Skeletal muscle tissue (tissue), 4 donors: ENCODE results near the gene DSCAML1. TPM values are rescaled to one million over a fixed set of nuclear protein-coding genes. Genes with fewer than 3 reads are reported as not detected.

ENCODE experiments used
- H3K27ac ChIP-seq: one replicate; pipeline ENCODE4 v1.7.0; 2013; ENCODE audit warnings: mild to moderate bottlenecking, low read depth, low read length, inconsistent platforms
- H3K27me3 ChIP-seq, 3 donors: one replicate each; pipeline ENCODE4 v1.7.0; 2013; ENCODE audit warnings: low read length in 3 of 3; ENCODE audit not compliant: control insufficient read depth in 3 of 3, insufficient read depth in 3 of 3
- H3K36me3 ChIP-seq, 3 donors: one replicate each; pipeline ENCODE4 v1.7.0; 2013; ENCODE audit warnings: low read length in 3 of 3; ENCODE audit not compliant: control insufficient read depth in 3 of 3, insufficient read depth in 3 of 3
- H3K4me1 ChIP-seq, 3 donors: one replicate each; pipeline ENCODE4 v1.7.0; 2013; ENCODE audit warnings: low read length in 3 of 3, mild to moderate bottlenecking in 3 of 3; ENCODE audit not compliant: control insufficient read depth in 3 of 3, insufficient read depth in 3 of 3
- H3K4me3 ChIP-seq, 3 donors: one replicate each; pipeline ENCODE4 v1.7.0; 2013; ENCODE audit warnings: low read length in 3 of 3
- H3K9ac ChIP-seq, 3 donors: one replicate each; pipeline ENCODE4 v1.7.0; 2013; ENCODE audit warnings: low read length in 3 of 3, mild to moderate bottlenecking in 3 of 3, moderate library complexity in 2 of 3, low read depth in 1 of 3
- H3K9me3 ChIP-seq, 3 donors: one replicate each; pipeline ENCODE4 v1.7.0; 2013; ENCODE audit warnings: low read length in 3 of 3; ENCODE audit not compliant: control insufficient read depth in 3 of 3
- total RNA-seq: library from RNA; depleted of rRNA; stranded (reverse); fragments of >200 nt; gene quantifications from one replicate; pipeline ENCODE4 v1.2.3, GENCODE V29; 2014
- donor health status: Osteomylitis.

DSCAML1 gene
- total RNA-seq, 1 donor from 2014 or later, result 0.52 TPM

DNA sequence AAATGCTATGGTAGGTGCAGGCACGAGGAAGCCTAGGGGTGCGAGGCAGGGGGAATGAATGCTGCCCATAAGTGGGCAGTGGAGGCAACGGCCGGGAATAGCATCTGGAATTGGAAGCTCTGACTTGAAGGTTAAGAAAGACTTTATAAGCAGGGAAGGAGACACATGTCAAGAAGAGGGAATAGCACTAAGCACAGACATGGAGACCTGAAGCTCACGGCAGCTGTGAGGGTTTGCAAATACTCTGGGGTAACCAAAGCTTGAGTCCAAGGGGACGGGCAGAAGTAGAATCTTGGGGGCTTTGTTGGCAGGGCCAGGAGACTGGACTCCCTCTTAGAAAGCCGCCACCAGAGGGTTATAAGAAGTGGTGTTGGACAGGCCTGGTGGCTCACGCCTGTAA is 356.8 kb downstream of the DSCAML1 start:
- no peaks in the 10 kb centered on the region for H3K36me3 ChIP-seq
- no peaks in the 10 kb centered on the region for H3K4me1 ChIP-seq
- H3K9ac ChIP-seq, result no peak overlapping the region
- H3K9me3 ChIP-seq, result no peaks in the 10 kb centered on the region
- no peak overlapping the region for H3K27ac ChIP-seq
- H3K27me3 ChIP-seq, result peaks cover 26 to 40% (median 39%) of the 10 kb centered on the region in 3 donors
- H3K4me3 ChIP-seq, result no peak overlapping the region

DNA sequence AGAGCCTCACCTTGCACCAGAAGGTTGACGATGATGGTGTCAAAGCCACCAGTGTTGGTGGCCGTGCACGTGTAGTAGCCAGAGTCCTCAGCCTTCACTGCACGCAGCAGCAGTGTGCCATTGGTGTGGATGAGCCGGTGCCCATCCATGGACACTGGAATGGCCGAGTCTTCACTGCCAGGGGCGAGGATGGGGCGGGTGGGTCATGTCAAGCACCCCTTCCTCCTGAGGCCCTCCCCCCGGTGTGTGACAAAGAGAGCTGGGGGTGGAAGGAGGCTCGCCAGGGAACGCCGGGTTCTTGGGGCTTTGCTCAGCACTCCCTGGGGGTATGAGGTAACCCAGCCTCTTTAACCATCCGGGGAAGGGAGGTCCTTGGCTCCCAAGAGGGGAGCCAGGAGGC is 357.8 kb downstream of the DSCAML1 start:
- Histone ChIP-seq H3K9ac (no peak overlapping the region), H3K4me1 (no peaks in the 10 kb centered on the region), H3K4me3 (no peak overlapping the region), H3K9me3 (no peaks in the 10 kb centered on the region), H3K27me3 (peaks cover 20 to 42% (median 31%) of the 10 kb centered on the region in 3 donors), H3K36me3 (no peaks in the 10 kb centered on the region), H3K27ac (no peak overlapping the region)

DNA sequence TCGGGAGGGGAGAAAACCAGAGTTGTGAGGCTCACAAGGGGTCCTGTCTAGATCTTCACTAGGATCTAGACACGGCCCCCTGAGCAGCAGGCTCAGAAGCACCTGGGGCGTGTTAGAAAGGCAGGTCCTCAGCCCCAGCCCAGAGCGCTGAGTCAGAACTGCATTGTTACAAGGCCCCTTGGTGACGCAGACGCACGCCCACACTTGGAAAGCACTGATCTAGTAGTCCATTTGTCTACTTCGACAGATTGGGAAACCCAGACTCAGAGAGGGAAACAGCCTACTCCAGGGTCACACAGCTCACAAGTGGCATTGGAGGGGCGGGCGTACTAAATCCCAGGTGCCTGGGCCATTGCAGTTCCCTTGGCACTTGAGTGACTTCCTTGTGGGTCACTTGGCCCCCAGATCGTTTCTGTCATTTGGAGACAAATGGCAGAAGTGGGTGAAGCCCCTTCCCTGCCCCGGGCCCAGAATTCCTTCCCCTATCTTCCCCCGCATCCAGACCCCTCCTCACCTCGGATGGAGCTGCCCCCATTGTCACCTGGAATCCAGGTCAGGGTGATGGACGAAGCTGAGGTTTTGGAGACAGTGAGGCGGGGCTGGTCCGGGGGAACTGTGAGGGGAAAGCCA is 358.5 kb downstream of the DSCAML1 start:
- Histone ChIP-seq H3K9ac (no peak overlapping the region), H3K9me3 (no peaks in the 10 kb centered on the region), H3K4me1 (no peaks in the 10 kb centered on the region), H3K27me3 (peaks cover 16 to 34% (median 24%) of the 10 kb centered on the region in 3 donors), H3K36me3 (no peaks in the 10 kb centered on the region), H3K4me3 (no peak overlapping the region), H3K27ac (no peak overlapping the region)

DNA sequence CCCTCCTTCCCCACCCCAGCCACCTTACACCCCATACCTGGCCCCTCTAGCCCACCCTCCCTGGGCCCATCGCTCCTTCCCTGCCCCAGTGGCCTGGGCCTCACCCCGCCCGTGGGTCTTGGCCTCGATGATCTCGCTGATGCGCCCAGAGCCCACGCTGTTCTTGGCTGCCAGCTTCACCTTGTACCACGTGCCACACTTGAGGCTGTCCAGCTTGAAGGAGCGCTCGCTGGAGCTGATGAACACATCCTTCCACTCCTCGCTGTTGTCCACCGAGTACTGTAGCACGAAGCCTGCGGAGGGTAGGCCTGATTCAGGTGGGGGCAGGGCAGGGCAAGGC is 359.3 kb downstream of the DSCAML1 start:
- Histone ChIP-seq H3K4me3 (no peak overlapping the region), H3K4me1 (no peaks in the 10 kb centered on the region), H3K36me3 (no peaks in the 10 kb centered on the region), H3K9ac (no peak overlapping the region), H3K9me3 (no peaks in the 10 kb centered on the region), H3K27me3 (peaks cover 9 to 27% (median 17%) of the 10 kb centered on the region in 3 donors), H3K27ac (no peak overlapping the region)

DNA sequence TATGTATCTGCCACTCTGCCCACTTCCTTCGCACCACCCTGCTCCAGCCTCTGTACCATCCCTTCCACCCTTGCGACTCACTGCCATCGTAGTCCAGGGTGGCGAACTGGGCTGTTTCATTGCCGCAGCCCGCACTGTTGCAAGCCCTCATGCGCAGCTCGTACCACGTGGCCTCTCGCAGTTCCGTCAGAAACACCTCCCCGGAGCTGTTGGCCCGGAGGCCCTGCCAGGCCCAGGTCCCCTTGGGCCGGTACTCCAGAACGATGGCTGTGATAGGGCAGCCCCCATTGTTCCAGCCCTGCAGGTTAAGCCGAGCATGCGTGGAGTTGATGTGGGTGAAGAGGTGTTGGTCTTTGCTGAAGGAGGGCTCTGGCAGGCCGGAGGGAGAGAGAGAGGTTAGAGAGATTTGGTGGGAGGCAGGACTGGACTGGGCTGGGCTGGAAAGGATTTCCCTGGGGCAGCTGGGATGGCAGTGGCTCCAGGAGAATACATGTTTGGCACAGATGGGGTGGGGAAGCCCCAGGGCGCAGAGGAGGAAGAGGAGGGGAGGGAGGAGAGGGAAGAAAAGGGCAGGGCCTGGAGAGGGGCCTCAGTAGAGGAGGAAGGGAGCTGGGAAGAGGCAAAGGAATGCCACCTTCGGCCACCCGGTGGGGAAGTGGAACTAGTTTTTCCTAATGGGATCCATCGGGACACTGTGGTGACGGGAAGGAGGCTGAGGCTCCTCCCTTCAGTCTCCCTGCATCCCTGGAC is 359.8 kb downstream of the DSCAML1 start:
- Histone ChIP-seq H3K36me3 (no peaks in the 10 kb centered on the region), H3K27ac (no peak overlapping the region), H3K27me3 (peaks cover 5 to 24% (median 12%) of the 10 kb centered on the region in 3 donors), H3K9ac (no peak overlapping the region), H3K4me3 (no peak overlapping the region), H3K4me1 (no peaks in the 10 kb centered on the region), H3K9me3 (no peaks in the 10 kb centered on the region)

DNA sequence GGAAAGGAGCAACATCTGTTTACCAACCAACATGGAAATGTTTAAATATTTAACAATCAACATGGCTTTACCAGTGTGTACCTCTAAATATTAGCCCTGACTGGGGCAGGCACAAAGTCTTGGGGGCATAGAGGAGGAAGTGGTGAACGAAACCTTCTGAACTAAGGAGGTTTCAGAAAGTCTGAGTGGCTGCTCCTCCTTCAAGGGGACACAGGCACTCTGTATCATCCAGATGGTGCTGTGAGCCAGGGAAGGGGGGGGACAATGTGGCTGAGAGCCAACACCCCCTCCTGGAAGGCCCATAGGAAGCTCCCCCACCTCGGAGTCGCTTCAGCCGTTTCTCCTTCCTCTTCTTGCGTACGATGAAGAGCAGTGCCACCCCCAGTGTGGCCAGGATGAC is 361.7 kb downstream of the DSCAML1 start:
- no peak overlapping the region for H3K4me3 ChIP-seq
- H3K9ac ChIP-seq, result no peak overlapping the region
- no peak overlapping the region for H3K27ac ChIP-seq
- H3K36me3 ChIP-seq, result no peaks in the 10 kb centered on the region
- H3K9me3 ChIP-seq, result no peaks in the 10 kb centered on the region
- H3K4me1 ChIP-seq, result no peaks in the 10 kb centered on the region
- H3K27me3 ChIP-seq, result peaks cover 3 to 26% (median 7%) of the 10 kb centered on the region in 3 donors

DNA sequence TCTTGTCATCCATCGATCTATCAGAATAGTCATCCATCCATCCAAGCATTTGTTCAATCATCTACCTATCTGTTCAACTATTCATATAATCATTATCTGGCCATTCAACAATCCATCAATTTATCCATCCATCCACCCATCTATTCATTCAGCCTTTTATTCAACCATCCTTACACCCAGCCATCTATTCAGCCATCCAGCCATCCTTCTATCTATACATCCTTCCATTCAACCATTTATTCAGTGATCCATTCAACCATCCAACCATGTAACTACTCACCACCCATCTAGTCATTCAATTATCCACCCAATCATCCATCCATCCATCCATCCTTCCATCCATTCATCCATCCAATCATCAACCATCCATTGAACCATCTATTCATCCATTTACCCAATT is 362.5 kb downstream of the DSCAML1 start:
- Histone ChIP-seq H3K36me3 (no peaks in the 10 kb centered on the region), H3K9me3 (no peaks in the 10 kb centered on the region), H3K4me3 (no peak overlapping the region), H3K27ac (no peak overlapping the region), H3K27me3 (peaks cover 3 to 26% (median 7%) of the 10 kb centered on the region in 3 donors), H3K9ac (no peak overlapping the region), H3K4me1 (no peaks in the 10 kb centered on the region)

DNA sequence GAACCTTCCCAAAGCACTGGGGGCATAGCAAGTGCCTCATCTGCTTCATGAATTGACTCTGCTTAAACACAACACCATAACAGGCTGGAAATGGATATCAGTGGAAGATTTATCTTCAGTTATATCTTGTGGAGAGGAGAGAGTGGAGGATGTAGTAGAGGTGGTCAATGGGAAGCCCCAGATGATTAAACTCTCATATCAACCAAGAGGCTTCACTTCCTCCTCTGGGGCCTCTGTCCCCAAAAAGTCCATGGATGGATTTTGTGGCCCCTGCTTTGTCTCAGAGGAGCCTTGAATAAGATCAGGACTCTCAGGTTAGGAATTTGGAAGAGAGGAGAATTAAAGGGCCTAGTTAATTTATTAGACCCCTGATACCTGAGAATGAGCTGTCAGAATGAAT is 363.3 kb downstream of the DSCAML1 start:
- no peak overlapping the region for H3K4me3 ChIP-seq
- H3K27ac ChIP-seq, result no peak overlapping the region
- no peaks in the 10 kb centered on the region for H3K9me3 ChIP-seq
- H3K27me3 ChIP-seq, result peaks cover 3 to 20% (median 7%) of the 10 kb centered on the region in 3 donors
- H3K4me1 ChIP-seq, result no peaks in the 10 kb centered on the region
- H3K36me3 ChIP-seq, result no peaks in the 10 kb centered on the region
- H3K9ac ChIP-seq, result no peak overlapping the region

DNA sequence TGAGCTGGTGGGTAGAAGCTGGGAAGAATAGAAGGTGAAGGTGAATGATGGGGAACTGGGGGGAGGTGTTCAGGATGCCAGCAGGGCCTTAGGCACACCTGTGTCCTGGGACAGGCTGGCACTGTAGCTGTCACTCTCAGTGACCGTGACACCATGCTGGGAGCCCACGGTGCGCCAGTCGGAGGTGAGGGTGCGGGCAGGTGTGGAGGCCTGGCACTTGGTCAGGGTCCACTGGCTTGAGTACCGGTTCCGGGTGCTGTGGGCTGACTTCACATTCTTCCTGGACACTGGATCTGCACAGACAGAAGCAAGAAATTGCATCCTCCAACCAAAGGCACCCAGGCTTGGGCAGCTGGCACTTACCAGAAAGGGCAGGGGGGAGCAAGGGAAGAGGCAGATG is 365.6 kb downstream of the DSCAML1 start:
- Histone ChIP-seq H3K9me3 (no peaks in the 10 kb centered on the region), H3K4me1 (no peaks in the 10 kb centered on the region), H3K4me3 (no peak overlapping the region), H3K27me3 (peaks cover 3 to 17% (median 9%) of the 10 kb centered on the region in 3 donors), H3K27ac (no peak overlapping the region), H3K9ac (no peak overlapping the region), H3K36me3 (no peaks in the 10 kb centered on the region)

DNA sequence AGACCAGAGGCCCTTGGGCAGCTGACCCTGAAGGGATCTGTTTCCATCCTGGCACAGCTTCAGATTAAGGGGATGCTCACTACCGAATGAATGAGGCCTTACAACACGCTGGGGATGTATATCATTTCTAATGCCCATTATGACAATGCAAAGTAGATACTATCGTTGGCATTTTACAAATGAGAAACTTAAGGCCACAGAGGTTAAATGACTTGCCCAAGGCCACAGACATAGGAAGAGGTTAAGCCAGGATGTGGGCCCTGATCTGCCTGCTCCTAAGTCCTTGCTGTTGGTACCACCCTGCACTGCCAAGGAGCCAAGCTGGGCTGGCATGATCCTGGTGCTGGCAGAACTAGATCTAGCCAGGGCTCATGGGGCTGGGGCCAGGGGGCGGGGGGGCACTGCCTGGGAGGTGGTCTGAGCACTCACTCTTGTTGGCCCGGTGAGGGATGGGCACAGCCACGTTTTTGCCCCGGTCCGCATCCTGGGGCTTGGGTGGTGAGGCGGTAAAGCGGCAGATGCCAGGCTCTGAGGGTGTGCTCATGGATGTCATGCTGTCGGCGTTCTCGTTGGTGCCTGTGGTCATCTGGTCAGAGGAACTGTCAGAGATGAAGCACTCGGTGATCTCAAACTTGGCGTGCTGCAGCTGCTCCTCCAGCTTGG is 366.6 kb downstream of the DSCAML1 start:
- H3K9ac ChIP-seq, result no peak overlapping the region
- peaks cover 3 to 18% (median 17%) of the 10 kb centered on the region in 3 donors for H3K27me3 ChIP-seq
- H3K4me1 ChIP-seq, result no peaks in the 10 kb centered on the region
- H3K9me3 ChIP-seq, result no peaks in the 10 kb centered on the region
- no peaks in the 10 kb centered on the region for H3K36me3 ChIP-seq
- H3K27ac ChIP-seq, result no peak overlapping the region
- H3K4me3 ChIP-seq, result no peak overlapping the region
